Measurements from ENCODE around the gene NOL4L. TPM values are rescaled to one million over a fixed set of nuclear protein-coding genes. Genes with fewer than 3 reads are reported as not detected.

Gene NOL4L
- total RNA-seq, 1 experiment from 2014 or later, result 31.7 TPM

DNA sequence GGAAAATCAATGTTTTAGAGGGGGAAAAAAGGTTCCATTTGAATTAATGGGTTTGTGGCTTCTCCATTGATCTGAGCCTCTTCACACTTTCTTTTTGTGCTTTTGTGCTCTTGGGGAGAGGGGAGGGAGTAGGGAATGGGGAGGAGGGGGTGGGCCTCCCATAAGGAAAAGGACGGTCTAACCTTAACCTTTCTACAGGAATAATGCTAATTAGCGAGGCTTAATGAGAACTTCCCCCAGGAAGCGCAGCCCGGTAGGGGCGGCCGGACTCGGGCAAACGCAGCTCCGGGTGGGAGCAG lies 103.0 kb downstream of the NOL4L start:
- no peaks in the 10 kb centered on the region for H3K27me3 ChIP-seq (ENCODE audit: insufficient read depth, low read length)
- H3K79me1 ChIP-seq (ENCODE audit: insufficient read depth, low read depth, low read length, poor library complexity, severe bottlenecking), result peaks cover 2% of the 10 kb centered on the region
- Mint-ChIP-seq H3K27me3 (ENCODE audit: low read depth) (peaks cover 19% of the 10 kb centered on the region), H3K4me1 (peaks cover 45 to 54% of the 10 kb centered on the region in 2 experiments), H3K27ac (peak overlapping the region in 1 of 3 experiments; percentile 78; a peak in 1 of 7 replicates), H3K36me3 (ENCODE audit: insufficient read depth in 1 of 3, low read depth in 3 of 3) (peaks cover 0 to 2% (median 0%) of the 10 kb centered on the region in 3 experiments; a peak in 2 of 7 replicates), H3K9me3 (no peaks in the 10 kb centered on the region), H3K4me3 (peak overlapping the region; percentile 91 to 92)
- H2AK5ac ChIP-seq (ENCODE audit: insufficient read length, low read length), result no peak overlapping the region
- no peak overlapping the region for H2BK12ac ChIP-seq (ENCODE audit: insufficient read length, low read depth, low read length)
- H3K23me2 ChIP-seq (ENCODE audit: insufficient read length, low read depth, low read length, poor library complexity, severe bottlenecking), result peaks cover 12% of the 10 kb centered on the region
- H3K9ac ChIP-seq (ENCODE audit: extremely low read depth, insufficient read length, low read length), result no peak overlapping the region
- no peak overlapping the region for H4K8ac ChIP-seq (replicated peaks; ENCODE audit: insufficient read length, low read depth, low read length)
- no peak overlapping the region for H3K23ac ChIP-seq (ENCODE audit: insufficient read length, low read depth, low read length)
- H2BK120ac ChIP-seq (ENCODE audit: low read depth, low read length, poor library complexity, severe bottlenecking), result no peak overlapping the region
- TF ChIP-seq, protein P1, sequence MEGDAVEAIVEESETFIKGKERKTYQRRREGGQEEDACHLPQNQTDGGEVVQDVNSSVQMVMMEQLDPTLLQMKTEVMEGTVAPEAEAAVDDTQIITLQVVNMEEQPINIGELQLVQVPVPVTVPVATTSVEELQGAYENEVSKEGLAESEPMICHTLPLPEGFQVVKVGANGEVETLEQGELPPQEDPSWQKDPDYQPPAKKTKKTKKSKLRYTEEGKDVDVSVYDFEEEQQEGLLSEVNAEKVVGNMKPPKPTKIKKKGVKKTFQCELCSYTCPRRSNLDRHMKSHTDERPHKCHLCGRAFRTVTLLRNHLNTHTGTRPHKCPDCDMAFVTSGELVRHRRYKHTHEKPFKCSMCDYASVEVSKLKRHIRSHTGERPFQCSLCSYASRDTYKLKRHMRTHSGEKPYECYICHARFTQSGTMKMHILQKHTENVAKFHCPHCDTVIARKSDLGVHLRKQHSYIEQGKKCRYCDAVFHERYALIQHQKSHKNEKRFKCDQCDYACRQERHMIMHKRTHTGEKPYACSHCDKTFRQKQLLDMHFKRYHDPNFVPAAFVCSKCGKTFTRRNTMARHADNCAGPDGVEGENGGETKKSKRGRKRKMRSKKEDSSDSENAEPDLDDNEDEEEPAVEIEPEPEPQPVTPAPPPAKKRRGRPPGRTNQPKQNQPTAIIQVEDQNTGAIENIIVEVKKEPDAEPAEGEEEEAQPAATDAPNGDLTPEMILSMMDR (conservative IDR thresholded peaks at IDR 0.05), result no peak
- H4K5ac ChIP-seq (ENCODE audit: insufficient read length, low read depth, low read length), result no peak overlapping the region
- no peaks in the 10 kb centered on the region for H3K9me3 ChIP-seq (ENCODE audit: control insufficient read depth, low read depth, low read length)
- no peaks in the 10 kb centered on the region for H4K20me1 ChIP-seq (ENCODE audit: control insufficient read depth, insufficient read depth, insufficient read length)
- no peak overlapping the region for H3T11ph ChIP-seq (ENCODE audit: low read length)
- H2AFZ ChIP-seq (ENCODE audit: low read length), result no peak overlapping the region
- no peak overlapping the region for H2BK15ac ChIP-seq (ENCODE audit: low read depth, low read length)
- WGBS (ENCODE audit: extremely low coverage, insufficient read length, low lambda C conversion rate), result no CpG with 5 or more reads among the region's 9 CpGs
- no peak overlapping the region for H2BK20ac ChIP-seq (ENCODE audit: low read depth, low read length, poor library complexity, severe bottlenecking)
- DNase-seq, result no peak
- peaks cover 8% of the 10 kb centered on the region; the same call in 1 of the 2 replicates for H3K4me1 ChIP-seq (ENCODE audit: insufficient read depth, low read length)
- H4K91ac ChIP-seq (ENCODE audit: insufficient read length, low read depth, low read length), result no peak overlapping the region
- H3K56ac ChIP-seq (ENCODE audit: insufficient read length, low read depth, low read length), result no peak overlapping the region
- no peak overlapping the region for H3K18ac ChIP-seq (ENCODE audit: insufficient read length, low read depth, low read length)
- H3K14ac ChIP-seq (ENCODE audit: insufficient read depth, low read length), result no peak overlapping the region
- H3K4ac ChIP-seq (ENCODE audit: low read depth, low read length), result no peak overlapping the region
- H2BK5ac ChIP-seq (ENCODE audit: insufficient read length, low read length), result no peak overlapping the region
- peaks cover 31% of the 10 kb centered on the region; the same call in 1 of the 2 replicates for H3K79me2 ChIP-seq (ENCODE audit: insufficient read depth, low read length)
- H3K27ac ChIP-seq (ENCODE audit: insufficient read length, low read depth, low read length), result no peak overlapping the region
- H3K4me2 ChIP-seq (ENCODE audit: insufficient read depth, insufficient read length, low read length), result peak overlapping the region; percentile 57
